KOPT-K1 (cell line): ENCODE data around the gene NAV1.
"Not testable (repeated sequence)": the region's sequence is repeated elsewhere in the genome, so short reads cannot be mapped to it uniquely, and the experiment has no call there.

Source experiments
- H3K27ac ChIP-seq: fragments of 200-600 bp; sonication (generic); 2 replicates; pipeline ENCODE4 v1.5.1; 2016; ENCODE audit warnings: antibody characterized with exemption, mild to moderate bottlenecking, low read depth, low read length; ENCODE audit not compliant: poor library complexity, severe bottlenecking
- H3K36me3 ChIP-seq: fragments of 200-600 bp; sonication (generic); 2 replicates; pipeline ENCODE4 v1.5.1; 2017; ENCODE audit warnings: antibody characterized with exemption, mild to moderate bottlenecking, low read length, moderate library complexity; ENCODE audit not compliant: insufficient read depth
- H3K9me3 ChIP-seq: fragments of 200-600 bp; sonication (generic); 2 replicates; pipeline ENCODE4 v1.5.1; 2017; ENCODE audit warnings: antibody characterized with exemption, low read length, mild to moderate bottlenecking; ENCODE audit not compliant: insufficient read depth, poor library complexity, severe bottlenecking

Gene NAV1, protein sequence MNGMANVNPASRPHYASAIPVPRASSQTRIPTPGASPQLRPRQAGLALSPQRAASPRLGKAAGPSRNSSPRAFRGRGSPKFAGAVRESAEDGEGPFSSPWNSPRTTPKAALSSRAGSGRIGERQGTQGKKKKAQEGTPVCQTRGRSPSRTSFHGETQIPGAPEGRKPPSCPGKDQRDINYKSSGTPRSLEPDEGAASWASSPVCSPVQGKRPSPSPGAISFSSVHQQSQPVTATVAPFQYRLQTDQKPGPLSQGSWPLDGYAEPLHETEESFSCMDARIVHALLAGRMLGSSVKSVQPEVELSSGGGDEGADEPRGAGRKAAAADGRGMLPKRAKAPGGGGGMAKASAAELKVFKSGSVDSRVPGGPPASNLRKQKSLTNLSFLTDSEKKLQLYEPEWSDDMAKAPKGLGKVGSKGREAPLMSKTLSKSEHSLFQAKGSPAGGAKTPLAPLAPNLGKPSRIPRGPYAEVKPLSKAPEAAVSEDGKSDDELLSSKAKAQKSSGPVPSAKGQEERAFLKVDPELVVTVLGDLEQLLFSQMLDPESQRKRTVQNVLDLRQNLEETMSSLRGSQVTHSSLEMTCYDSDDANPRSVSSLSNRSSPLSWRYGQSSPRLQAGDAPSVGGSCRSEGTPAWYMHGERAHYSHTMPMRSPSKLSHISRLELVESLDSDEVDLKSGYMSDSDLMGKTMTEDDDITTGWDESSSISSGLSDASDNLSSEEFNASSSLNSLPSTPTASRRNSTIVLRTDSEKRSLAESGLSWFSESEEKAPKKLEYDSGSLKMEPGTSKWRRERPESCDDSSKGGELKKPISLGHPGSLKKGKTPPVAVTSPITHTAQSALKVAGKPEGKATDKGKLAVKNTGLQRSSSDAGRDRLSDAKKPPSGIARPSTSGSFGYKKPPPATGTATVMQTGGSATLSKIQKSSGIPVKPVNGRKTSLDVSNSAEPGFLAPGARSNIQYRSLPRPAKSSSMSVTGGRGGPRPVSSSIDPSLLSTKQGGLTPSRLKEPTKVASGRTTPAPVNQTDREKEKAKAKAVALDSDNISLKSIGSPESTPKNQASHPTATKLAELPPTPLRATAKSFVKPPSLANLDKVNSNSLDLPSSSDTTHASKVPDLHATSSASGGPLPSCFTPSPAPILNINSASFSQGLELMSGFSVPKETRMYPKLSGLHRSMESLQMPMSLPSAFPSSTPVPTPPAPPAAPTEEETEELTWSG (N-terminal part only)

DNA sequence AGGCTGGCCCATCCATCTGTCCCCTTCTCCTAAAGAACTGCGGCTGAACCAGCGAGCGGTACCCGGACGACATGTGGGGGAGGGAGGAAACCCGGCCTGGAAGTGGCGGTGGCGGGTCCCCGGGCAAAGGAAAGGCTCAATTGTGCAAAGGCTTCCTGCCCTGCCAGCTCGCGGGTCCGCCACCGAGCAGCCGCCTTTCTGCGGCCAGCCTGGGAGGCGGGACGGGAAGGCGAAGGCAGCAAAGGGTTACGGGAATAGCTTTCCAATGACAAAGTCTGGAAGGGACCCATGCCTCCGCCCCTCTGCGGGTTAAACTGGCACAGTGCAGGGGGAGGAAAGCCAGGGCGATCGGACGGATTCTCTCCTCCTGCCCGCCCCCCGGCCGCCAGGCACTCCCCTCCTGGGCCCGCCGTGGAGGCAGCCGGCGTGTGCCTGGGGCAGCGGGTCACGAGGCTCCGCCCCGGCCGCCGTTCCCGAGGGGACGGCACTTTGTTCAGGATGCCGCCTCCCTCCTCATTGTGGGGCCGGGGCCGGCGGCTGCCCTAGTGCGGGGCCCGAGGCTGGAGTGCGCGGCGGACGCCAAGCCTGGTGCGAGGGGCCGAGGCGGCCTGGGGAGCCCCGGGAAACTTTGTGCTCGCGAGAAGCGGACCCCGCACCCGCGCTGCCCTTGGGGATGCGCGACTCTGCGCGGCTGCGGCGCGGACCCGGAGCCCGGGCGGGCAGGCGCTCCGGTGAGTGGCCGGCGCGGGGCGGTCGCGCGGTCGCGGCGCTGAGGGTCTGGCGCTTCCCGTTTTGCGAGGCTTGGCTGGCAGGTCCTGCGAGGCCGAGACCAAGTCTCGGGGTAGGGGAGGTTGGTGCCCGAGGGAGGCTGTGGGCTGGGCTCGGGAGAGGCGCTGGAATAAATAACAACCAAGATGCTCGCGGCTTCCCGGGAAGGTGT is at the start of gene NAV1:
TSS of gene NAV1 (plus strand) at position 516 of the 940 bp plus-strand sequence. CDS start 83,758 bp downstream, outside the sequence.
- no peak within 1 kb of the TSS for H3K27ac ChIP-seq
- H3K9me3 ChIP-seq, result peaks cover 10% of the 10 kb centered on the region
- H3K36me3 ChIP-seq, result no peaks in the 10 kb centered on the region

DNA sequence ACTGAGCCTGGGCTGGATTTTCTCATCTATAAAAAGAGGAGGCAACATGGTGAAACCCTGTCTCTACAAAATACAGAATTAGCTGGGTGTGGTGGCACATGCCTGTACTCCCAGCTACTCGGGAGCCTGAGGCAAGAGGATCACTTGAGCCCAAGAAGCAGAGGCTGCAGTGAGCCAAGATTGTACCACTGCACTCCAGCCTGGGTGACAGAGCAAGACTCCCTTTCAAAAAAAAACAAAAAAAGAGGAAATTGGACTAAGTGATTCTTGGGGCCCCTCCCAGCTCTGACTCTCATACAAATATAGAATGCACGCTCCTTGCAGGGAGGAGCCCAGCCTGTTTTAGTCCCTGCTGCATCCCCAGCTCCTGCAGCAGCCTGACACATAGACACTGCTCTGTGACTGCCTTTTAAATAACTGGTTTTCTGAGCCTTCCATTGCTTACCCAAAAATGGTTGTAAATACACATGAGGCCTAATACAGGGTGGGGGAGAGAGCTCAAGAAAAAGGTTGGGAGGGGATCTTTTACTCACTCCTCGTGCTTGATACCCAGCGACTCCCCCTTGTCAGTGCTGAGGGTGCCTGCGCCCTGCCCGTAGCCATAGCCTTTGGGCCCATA is 49.2 kb upstream of the NAV1 start:
- Histone ChIP-seq H3K36me3 (peaks cover 69% of the 10 kb centered on the region), H3K27ac (no peak overlapping the region), H3K9me3 (no peaks in the 10 kb centered on the region)

DNA sequence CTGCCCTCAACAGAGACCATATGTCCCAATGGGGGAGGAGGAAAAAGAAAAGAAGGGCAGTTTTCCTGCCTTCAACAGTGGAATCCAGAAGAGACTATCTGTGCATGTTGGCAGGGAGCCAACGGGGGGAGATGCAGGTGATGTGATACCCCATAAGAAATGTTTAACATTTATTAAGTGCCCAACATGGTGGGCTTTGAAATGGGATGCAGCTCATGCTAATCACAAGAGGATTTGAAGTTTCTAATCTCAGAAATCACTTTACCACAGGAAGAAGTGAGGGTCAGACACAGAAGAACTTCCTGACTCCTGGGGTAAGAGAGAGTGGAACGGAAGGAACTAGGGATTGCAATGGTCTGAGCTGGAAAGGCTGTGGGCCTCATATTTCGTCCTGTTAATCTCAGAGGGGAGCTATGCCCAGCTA is 48.2 kb upstream of the NAV1 start:
- H3K9me3 ChIP-seq, result no peaks in the 10 kb centered on the region
- H3K36me3 ChIP-seq, result peaks cover 68% of the 10 kb centered on the region
- no peak overlapping the region for H3K27ac ChIP-seq

DNA sequence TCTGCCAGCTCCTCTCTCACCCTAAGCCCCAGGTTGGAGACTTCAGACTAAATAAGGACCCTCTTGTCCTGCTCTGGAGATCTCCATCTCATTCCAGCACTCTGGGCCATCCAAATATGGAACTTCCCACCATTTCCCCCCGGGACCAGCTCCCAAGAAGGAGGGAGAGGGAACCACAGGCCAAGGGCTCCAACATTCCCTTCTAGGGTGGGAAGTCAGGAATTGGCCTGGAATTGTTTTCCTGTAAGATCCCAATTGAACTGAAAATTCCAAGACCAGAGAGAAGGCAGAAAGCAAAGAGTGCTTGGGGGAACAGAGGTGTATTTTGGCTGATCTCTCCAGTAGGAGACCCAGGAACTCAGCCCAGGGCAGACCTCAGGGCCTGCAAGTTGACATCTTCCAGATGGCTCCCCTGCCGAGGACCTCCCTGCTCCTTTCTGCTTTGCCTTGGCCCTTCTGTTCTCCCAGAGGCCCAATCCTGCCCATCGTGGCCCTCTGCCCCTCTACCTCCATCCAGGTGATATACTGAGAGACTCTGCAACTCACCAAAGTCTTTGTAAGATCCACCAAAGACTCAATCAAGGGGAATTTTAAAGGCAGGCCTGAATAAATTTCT is 46.9 kb upstream of the NAV1 start:
- H3K9me3 ChIP-seq, result no peaks in the 10 kb centered on the region
- H3K36me3 ChIP-seq, result peaks cover 69% of the 10 kb centered on the region
- H3K27ac ChIP-seq, result no peak overlapping the region

DNA sequence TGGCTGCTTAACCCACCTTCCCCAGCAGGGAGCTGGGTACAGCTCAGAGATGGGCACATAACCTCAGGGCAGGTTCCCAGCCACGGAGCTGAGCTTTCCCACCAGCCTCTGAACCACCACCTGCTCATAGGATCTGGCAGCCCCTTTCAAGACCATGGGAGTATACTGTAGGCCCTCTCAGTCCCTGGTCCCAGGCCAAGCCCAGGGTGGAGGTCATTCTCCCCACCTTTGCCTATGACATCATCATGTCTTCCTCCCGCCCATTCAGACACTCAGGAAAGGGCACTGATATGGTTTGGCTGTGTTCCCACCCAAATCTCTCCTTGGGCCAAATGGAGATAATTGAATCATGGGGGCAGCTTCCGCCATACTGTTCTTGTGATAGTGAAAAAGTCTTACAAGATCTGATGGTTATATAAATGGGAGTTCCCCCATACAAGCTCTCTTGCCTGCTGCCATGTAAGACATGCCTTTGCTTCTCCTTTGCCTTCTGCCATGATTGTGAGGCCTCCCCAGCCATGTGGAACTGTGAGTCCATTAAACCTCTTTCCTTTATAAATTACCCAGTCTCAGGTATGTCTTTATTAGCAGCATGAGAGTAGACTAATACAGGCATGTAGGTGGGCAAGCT is 45.8 kb upstream of the NAV1 start:
- H3K36me3 ChIP-seq, result peaks cover 57% of the 10 kb centered on the region
- not testable (repeated sequence) for H3K27ac ChIP-seq, H3K9me3 ChIP-seq

DNA sequence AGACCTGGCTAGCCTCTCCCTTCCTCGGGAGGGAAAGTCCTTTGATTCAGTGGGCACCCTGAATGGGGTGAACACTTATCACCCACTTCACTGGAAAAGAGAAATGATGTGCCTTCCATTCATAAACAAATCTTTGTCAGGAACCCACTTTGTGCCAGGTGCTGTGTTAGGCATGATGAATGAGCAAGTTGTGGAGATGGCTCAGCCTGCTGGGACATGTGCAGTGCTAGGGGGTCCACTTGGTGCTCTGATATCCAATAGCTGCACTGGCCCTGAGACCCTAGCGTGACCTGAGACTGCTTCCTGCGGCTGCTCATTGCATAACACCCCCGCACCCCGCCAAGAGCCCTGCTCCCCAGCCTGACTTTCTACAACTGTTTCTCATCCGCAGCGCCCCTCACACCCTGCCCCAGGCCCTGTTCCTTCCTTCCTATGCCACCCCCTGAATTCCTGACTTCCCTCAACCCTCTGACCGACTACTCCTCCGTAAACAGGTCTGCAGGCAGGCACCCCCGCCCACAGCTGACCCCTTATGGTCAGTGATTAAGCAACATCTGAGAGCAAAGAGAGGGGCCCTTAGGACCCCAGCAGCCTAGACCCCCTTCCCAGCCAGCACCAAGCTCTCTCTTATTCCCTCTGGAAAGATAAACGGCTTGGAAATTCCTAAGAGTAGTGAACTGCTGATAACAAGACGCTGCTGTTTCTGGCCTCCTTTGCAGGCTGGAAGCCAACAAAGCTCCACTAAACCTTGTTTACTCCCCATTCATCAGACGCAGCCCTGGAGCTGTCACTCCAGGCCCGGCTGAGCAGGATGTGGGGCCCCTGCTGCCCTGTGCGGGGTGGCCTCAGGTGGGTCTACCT is 44.9 kb upstream of the NAV1 start:
- H3K27ac ChIP-seq, result no peak overlapping the region
- peaks cover 50% of the 10 kb centered on the region for H3K36me3 ChIP-seq
- no peaks in the 10 kb centered on the region for H3K9me3 ChIP-seq

DNA sequence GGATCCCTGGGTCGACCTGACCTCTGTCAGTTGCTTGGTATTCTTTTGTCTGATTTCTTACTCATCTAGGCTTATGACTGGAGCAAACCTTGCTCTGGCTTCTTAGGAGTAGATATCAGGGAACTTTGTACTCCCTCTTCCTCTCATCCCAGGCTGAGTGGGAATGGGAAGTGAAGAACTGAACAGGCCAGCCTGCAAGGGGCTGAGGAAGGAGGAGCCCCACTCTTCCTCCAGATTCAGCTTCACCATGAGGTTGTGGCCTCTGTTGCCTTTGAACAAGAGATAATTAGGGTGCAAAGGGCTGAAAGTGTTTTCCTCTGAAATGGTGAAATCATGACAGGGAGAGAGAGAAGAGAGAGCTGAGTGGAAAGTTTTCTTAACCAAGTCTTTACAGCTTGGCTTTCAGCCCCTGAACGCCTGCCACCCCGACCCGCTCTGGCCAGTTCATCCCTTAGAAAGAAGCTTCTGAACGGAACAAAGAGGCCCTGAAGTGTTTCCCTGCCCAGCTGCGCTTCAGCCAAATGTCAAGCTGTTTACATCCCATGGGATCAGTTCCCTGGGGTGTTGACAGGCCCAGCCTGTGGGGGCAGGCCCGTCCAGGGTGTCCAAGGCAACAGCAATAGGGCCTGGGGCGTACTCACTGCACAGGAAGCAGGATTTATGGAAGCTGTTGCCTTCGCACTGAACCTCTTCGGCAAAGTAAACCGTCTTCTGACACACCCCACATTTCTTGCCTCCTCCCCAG is 43.2 kb upstream of the NAV1 start:
- Histone ChIP-seq H3K9me3 (no peaks in the 10 kb centered on the region), H3K36me3 (peaks cover 38% of the 10 kb centered on the region), H3K27ac (no peak overlapping the region)

DNA sequence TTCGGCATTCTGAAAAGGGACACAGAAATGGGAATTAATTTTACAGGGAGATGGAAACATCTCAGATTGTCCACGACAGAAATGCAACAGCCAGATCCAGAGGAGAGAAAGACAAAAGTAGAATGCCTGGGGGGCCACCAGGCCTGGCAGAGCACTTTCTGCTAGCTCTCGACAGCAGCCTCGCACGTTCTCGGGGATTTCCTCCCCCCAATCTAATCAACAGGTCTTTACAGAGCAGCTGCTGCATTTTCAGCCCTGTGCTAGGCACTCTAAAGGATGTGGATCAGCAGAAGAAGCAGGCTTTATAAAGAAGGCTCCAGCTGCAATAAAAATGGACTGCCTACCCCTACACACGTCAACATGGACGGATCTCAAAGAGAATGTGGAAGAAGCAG is 42.6 kb upstream of the NAV1 start:
- peaks cover 37% of the 10 kb centered on the region for H3K36me3 ChIP-seq
- H3K27ac ChIP-seq, result no peak overlapping the region
- H3K9me3 ChIP-seq, result no peaks in the 10 kb centered on the region

DNA sequence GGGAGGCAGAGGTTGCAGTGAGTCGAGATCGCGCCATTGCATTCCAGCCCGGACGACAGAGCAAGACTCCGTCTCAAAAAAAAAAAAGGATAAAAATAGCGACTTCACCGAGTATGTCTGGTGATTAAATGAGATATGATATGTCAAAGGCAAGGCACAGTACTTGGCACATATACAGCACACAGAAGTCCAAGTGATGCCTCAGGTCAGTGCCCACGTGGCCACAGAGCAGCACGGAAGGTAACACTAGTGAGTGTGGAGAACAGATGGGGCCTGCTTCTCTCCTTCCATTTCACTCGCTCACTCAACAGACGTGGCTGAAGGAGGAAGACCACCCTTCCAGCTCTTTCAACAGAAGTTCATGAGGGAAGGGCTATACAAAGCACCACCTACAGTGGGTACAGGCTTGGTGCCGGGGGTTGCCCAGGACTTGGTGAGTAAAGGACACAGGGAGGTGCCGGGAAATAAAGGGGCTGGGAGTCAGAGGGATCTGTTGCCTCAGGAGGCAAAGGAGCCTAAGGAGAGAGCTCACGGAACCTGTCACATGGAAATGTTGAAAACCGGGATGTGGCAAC is 40.9 kb upstream of the NAV1 start:
- no peak overlapping the region for H3K27ac ChIP-seq
- no peaks in the 10 kb centered on the region for H3K9me3 ChIP-seq
- H3K36me3 ChIP-seq, result peaks cover 34% of the 10 kb centered on the region

DNA sequence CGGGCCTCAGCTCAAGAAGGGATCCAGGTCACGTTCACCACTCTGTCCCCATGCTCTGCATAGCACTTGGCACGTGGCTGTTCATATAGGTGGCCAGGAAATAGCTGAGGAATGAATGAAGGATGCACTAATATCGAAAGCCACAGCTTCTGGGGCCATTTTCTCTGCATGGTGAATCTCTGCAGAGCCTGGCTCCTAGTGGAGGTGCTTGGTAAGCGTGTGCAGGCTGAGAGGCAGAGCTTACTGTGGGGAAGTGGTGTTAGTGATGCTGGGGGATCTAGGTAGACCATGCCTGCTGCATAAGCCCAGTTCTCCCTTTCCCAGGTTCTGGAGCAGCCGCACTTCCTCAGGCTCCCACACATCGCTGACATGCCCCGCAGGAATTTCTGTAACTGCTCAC is 40.3 kb upstream of the NAV1 start:
- no peaks in the 10 kb centered on the region for H3K9me3 ChIP-seq
- H3K36me3 ChIP-seq, result peaks cover 28% of the 10 kb centered on the region
- H3K27ac ChIP-seq, result no peak overlapping the region

DNA sequence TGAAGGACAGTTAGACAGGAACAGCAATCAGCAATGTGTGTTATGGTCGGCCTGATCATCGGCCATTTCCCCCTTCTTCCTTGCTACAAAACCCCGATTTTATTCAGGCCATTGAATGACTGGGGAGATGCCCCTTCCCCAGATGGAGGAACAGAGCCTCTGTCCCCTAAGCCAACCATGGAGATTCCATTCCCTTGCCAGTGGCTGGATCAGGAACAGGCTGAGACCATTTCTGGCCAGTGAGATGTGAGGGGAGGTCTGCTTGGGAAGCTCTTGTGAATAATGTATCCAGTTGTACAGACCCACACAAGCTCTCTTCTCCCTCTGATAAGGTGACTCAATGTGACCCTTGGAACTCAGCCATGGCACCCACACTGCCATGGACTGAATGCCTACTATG is 39.7 kb upstream of the NAV1 start:
- Histone ChIP-seq H3K9me3 (no peaks in the 10 kb centered on the region), H3K27ac (no peak overlapping the region), H3K36me3 (peaks cover 22% of the 10 kb centered on the region)
